ENCODE measurements around the gene CAMK2B. TPM values are rescaled to one million over a fixed set of nuclear protein-coding genes. Genes with fewer than 3 reads are reported as not detected.

CAMK2B gene
- polyA plus RNA-seq, 1 donor (not counting 4 experiments of a cell fraction or from before 2014, with no cell fraction given) = 0.25 TPM

- DNase-seq (ENCODE audit: low read depth, low spot score) (peak; percentile 93), FAIRE-seq (peak; percentile 100)
- dilution Hi-C loops (cut with MboI; ENCODE audit: extremely low pct_ligation_motif_present, low sequenced_read_pairs) = no loop called here
- Histone ChIP-seq H3K9me1 (ENCODE audit: control insufficient read depth, extremely low read depth, insufficient read depth, low read length) (no peaks in the 10 kb centered on the region), H3K27me3 (ENCODE audit: control insufficient read depth, extremely low read depth, insufficient read depth, low read length) (peaks cover 7% of the 10 kb centered on the region), H3K4me1 (ENCODE audit: control insufficient read depth, extremely low read depth, insufficient read depth, low read length) (peaks cover 45% of the 10 kb centered on the region), H3K9ac (ENCODE audit: control insufficient read depth, extremely low read depth, insufficient read depth, low read length) (peak overlapping the region; percentile 46), H3K79me2 (ENCODE audit: control insufficient read depth, insufficient read depth, low read length) (no peaks in the 10 kb centered on the region), H2AFZ (ENCODE audit: control insufficient read depth, low read length) (peak overlapping the region; percentile 37), H4K20me1 (ENCODE audit: control insufficient read depth, extremely low read depth, insufficient read depth, low read length) (no peaks in the 10 kb centered on the region), H3K36me3 (ENCODE audit: control insufficient read depth in 2 of 2, extremely low read depth in 1 of 2, insufficient read depth in 2 of 2, low read length in 2 of 2) (no peaks in the 10 kb centered on the region), H3K27ac (ENCODE audit: control insufficient read depth, insufficient read depth, low read length) (peak overlapping the region; percentile 48), H3K4me3 (ENCODE audit: control insufficient read depth in 2 of 3, extremely low read depth in 1 of 3, insufficient read depth in 2 of 3, low read depth in 1 of 3, low read length in 3 of 3) (no peak overlapping the region), H3K4me2 (ENCODE audit: control insufficient read depth, extremely low read depth, insufficient read depth, low read depth, low read length) (peak overlapping the region; percentile 69), H3K9me3 (ENCODE audit: control insufficient read depth, low read depth, low read length) (no peaks in the 10 kb centered on the region)
- no peak for TF ChIP-seq EZH2 (IDR thresholded peaks at IDR 0.05; ENCODE audit: low read length)
- TF ChIP-seq CTCF (optimal IDR thresholded peaks at IDR 0.05 in 1 of 3, IDR thresholded peaks at IDR 0.05 in 1 of 3, conservative IDR thresholded peaks at IDR 0.05 in 1 of 3; ENCODE audit: extremely low read depth in 1 of 3, insufficient read depth in 2 of 3, low read length in 3 of 3) = no peak
Observed at GRCh38 chr7:44264221-44264931, 61.0 kb downstream of the CAMK2B start.

DNA sequence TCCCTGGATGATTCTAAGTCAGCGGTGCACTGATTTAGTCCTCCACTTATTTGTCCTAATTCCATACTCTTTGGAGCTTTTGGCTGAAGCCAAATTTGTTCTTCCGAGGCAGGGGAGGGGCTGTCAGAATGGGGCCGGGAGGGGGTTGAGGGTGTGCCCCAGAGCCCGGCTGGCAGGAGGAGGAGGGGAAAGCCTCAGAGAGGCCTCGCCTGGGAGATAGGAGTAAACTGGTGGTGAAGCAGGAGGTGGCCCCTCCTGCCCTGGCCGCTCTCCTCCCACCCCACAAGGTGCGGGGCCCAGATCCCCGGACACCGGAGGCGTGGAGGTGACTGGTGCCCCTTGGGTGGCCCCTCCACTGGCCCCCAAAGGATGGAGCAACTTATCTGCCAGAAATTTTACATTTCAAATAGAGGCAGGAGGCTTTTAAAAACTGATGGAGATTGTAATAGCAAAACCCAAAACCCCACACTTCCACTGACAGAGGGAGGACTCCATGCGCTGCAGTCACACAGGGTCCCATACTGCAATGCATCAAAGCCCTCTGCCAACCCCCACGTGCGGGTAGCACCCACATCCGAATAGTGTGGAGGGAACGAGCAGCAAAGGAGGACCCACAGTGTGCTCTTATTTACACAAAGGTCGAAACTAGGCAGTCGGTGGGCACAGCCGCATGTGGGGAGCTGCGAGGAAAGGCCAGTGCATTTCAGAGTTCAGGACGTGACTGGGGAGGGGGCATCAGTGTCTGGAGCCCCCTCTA, 61.9 kb downstream of the CAMK2B start:
- Histone ChIP-seq H3K4me2 (ENCODE audit: control insufficient read depth, extremely low read depth, insufficient read depth, low read depth, low read length) (peak overlapping the region; percentile 69), H3K9ac (ENCODE audit: control insufficient read depth, extremely low read depth, insufficient read depth, low read length) (peak overlapping the region; percentile 46), H3K36me3 (ENCODE audit: control insufficient read depth in 2 of 2, extremely low read depth in 1 of 2, insufficient read depth in 2 of 2, low read length in 2 of 2) (no peaks in the 10 kb centered on the region), H3K9me3 (ENCODE audit: control insufficient read depth, low read depth, low read length) (no peaks in the 10 kb centered on the region), H3K9me1 (ENCODE audit: control insufficient read depth, extremely low read depth, insufficient read depth, low read length) (peaks cover 2% of the 10 kb centered on the region), H3K79me2 (ENCODE audit: control insufficient read depth, insufficient read depth, low read length) (no peaks in the 10 kb centered on the region), H3K4me3 (ENCODE audit: control insufficient read depth in 2 of 3, extremely low read depth in 1 of 3, insufficient read depth in 2 of 3, low read depth in 1 of 3, low read length in 3 of 3) (no peak overlapping the region), H4K20me1 (ENCODE audit: control insufficient read depth, extremely low read depth, insufficient read depth, low read length) (no peaks in the 10 kb centered on the region), H3K4me1 (ENCODE audit: control insufficient read depth, extremely low read depth, insufficient read depth, low read length) (peaks cover 54% of the 10 kb centered on the region), H3K27ac (ENCODE audit: control insufficient read depth, insufficient read depth, low read length) (peak overlapping the region; percentile 48), H2AFZ (ENCODE audit: control insufficient read depth, low read length) (peak overlapping the region; percentile 36), H3K27me3 (ENCODE audit: control insufficient read depth, extremely low read depth, insufficient read depth, low read length) (peaks cover 7% of the 10 kb centered on the region)
- TF ChIP-seq EZH2 (IDR thresholded peaks at IDR 0.05; ENCODE audit: low read length) (no peak), CTCF (optimal IDR thresholded peaks at IDR 0.05 in 1 of 3, IDR thresholded peaks at IDR 0.05 in 1 of 3, conservative IDR thresholded peaks at IDR 0.05 in 1 of 3; ENCODE audit: extremely low read depth in 1 of 3, insufficient read depth in 2 of 3, low read length in 3 of 3) (no peak)
- FAIRE-seq (no peak), DNase-seq (ENCODE audit: low read depth, low spot score) (no peak)
- dilution Hi-C loops (cut with MboI; ENCODE audit: extremely low pct_ligation_motif_present, low sequenced_read_pairs) = no loop called here
